Measurements from ENCODE around the gene NRARP. TPM values are rescaled to one million over a fixed set of nuclear protein-coding genes. Genes with fewer than 3 reads are reported as not detected.

Gene NRARP
- total and polyA plus RNA-seq, 10 of the 15 experiments (the other 5 are each of a cell fraction or from before 2014, with no cell fraction given): 0.06 to 9.2 (median 2.2) TPM; not detected in 2

DNA sequence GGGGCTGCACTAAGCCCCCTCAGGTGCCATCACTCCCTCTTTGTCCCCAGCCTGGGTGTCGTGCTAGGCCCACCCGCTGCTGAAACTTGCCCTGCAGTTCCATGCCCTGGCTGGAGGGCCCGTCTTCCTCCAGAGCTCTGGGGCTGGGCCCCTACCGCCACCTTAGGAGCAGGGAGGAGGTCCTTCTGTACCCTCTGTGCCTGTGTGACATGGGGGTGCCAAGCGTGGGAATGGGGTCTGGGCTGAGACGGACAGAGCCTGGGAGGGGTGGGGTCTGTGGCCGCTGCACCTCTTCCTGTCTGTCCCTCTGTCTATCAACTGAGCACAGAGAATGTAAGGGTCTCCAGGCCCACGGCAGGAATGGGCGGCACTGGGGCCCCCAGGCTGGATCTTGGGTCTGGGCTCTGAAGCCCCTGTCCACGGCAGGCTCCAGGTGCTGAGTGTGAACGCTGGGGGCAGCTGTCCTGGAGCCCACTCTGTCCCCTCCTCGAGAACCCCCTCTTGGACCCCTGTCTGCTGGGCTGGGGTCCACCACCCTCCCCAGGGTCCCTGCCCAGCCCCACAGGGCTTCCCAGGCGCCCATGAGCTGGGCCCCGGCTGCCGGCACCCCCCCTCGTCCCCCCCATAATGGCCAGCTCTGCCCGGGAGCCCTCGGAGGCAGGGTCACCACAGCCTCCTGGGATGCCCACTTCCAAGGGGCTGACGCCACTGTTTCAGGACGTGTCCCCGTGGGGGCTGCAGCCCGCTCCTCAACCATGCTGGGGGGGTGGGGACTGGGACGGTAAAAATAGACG is 15.8 kb upstream of the NRARP start (continued):
- TF ChIP-seq, protein P1, sequence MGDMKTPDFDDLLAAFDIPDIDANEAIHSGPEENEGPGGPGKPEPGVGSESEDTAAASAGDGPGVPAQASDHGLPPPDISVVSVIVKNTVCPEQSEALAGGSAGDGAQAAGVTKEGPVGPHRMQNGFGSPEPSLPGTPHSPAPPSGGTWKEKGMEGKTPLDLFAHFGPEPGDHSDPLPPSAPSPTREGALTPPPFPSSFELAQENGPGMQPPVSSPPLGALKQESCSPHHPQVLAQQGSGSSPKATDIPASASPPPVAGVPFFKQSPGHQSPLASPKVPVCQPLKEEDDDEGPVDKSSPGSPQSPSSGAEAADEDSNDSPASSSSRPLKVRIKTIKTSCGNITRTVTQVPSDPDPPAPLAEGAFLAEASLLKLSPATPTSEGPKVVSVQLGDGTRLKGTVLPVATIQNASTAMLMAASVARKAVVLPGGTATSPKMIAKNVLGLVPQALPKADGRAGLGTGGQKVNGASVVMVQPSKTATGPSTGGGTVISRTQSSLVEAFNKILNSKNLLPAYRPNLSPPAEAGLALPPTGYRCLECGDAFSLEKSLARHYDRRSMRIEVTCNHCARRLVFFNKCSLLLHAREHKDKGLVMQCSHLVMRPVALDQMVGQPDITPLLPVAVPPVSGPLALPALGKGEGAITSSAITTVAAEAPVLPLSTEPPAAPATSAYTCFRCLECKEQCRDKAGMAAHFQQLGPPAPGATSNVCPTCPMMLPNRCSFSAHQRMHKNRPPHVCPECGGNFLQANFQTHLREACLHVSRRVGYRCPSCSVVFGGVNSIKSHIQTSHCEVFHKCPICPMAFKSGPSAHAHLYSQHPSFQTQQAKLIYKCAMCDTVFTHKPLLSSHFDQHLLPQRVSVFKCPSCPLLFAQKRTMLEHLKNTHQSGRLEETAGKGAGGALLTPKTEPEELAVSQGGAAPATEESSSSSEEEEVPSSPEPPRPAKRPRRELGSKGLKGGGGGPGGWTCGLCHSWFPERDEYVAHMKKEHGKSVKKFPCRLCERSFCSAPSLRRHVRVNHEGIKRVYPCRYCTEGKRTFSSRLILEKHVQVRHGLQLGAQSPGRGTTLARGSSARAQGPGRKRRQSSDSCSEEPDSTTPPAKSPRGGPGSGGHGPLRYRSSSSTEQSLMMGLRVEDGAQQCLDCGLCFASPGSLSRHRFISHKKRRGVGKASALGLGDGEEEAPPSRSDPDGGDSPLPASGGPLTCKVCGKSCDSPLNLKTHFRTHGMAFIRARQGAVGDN (IDR thresholded peaks at IDR 0.05): no peak
- TF ChIP-seq, protein P2, sequence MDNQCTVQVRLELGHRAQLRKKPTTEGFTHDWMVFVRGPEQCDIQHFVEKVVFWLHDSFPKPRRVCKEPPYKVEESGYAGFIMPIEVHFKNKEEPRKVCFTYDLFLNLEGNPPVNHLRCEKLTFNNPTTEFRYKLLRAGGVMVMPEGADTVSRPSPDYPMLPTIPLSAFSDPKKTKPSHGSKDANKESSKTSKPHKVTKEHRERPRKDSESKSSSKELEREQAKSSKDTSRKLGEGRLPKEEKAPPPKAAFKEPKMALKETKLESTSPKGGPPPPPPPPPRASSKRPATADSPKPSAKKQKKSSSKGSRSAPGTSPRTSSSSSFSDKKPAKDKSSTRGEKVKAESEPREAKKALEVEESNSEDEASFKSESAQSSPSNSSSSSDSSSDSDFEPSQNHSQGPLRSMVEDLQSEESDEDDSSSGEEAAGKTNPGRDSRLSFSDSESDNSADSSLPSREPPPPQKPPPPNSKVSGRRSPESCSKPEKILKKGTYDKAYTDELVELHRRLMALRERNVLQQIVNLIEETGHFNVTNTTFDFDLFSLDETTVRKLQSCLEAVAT (IDR thresholded peaks at IDR 0.05): no peak
- TF ChIP-seq CHD4 (IDR thresholded peaks at IDR 0.05) (no peak), SMAD5 (IDR thresholded peaks at IDR 0.05; ENCODE audit: low read depth) (no peak), BMI1 (IDR thresholded peaks at IDR 0.05; ENCODE audit: borderline replicate concordance) (no peak)

All from GM12878 (cell line).